LNCaP clone FGC (cell line): ENCODE results near the gene SAYSD1.

Experiments used
- DNase-seq: peaks from one replicate; pipeline ENCODE4 v3.0.0-alpha.2; 2011; ENCODE audit warnings: low read depth
- H3K4me3 ChIP-seq: 2 replicates; pipeline ENCODE4 v1.5.1; 2011; ENCODE audit warnings: mild to moderate bottlenecking, low read depth, low read length, control low read depth
- TF ChIP-seq, protein P1 (sequence below): IDR thresholded peaks from 2 replicates; pipeline ENCODE4 v1.5.1; 2012; ENCODE audit warnings: mild to moderate bottlenecking; ENCODE audit not compliant: control insufficient read depth, insufficient read depth; ENCODE audit errors: extremely low read depth

SAYSD1 gene, protein sequence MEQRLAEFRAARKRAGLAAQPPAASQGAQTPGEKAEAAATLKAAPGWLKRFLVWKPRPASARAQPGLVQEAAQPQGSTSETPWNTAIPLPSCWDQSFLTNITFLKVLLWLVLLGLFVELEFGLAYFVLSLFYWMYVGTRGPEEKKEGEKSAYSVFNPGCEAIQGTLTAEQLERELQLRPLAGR

DNA sequence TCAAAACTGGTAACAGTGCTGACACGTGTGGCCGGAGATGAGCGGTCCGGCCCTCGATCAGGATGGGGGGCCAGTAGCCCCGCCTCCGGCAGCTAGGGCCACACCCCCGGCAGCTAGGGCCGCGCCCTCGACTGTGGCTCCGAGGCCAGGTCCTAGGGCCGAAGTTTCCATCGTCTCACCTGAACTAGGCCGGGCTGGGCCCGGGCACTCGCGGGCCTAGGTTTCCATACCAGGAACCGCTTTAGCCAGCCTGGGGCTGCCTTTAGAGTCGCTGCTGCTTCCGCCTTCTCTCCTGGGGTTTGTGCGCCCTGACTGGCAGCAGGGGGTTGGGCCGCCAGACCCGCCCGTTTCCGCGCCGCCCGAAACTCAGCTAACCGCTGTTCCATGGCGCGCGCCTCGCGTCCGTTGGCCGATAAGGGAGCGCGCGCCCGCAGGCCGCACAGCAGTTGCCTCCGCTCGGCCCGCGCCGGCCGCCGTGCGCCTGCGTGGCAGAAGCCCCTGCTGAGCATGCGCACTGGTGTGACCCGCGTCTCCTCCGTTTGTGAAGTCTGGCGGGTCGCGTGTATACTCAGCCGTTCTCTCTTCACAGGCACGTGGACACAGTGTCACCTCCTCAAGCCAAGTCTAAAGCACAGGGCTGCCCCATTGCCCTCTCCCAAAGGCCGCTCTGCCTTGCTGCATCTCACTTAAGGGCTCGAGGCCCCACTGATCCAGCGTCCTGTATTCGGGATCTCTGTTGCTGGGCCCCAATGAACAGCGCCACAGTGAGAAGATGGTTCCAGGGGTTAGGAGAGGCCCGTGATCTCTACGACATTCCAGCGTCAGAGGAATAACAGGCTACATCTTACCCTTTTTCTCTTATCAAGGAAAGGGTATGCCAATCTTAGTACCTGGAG is at the start of gene SAYSD1:
SAYSD1 (minus strand) TSS at position 483 of the 896 bp plus-strand sequence; CDS start at position 386, 97 bp downstream.
- TF ChIP-seq, protein P1, sequence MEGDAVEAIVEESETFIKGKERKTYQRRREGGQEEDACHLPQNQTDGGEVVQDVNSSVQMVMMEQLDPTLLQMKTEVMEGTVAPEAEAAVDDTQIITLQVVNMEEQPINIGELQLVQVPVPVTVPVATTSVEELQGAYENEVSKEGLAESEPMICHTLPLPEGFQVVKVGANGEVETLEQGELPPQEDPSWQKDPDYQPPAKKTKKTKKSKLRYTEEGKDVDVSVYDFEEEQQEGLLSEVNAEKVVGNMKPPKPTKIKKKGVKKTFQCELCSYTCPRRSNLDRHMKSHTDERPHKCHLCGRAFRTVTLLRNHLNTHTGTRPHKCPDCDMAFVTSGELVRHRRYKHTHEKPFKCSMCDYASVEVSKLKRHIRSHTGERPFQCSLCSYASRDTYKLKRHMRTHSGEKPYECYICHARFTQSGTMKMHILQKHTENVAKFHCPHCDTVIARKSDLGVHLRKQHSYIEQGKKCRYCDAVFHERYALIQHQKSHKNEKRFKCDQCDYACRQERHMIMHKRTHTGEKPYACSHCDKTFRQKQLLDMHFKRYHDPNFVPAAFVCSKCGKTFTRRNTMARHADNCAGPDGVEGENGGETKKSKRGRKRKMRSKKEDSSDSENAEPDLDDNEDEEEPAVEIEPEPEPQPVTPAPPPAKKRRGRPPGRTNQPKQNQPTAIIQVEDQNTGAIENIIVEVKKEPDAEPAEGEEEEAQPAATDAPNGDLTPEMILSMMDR: no peak
- H3K4me3 ChIP-seq: peak within 1 kb of the TSS; percentile 68
- DNase-seq: peak; percentile 77

DNA sequence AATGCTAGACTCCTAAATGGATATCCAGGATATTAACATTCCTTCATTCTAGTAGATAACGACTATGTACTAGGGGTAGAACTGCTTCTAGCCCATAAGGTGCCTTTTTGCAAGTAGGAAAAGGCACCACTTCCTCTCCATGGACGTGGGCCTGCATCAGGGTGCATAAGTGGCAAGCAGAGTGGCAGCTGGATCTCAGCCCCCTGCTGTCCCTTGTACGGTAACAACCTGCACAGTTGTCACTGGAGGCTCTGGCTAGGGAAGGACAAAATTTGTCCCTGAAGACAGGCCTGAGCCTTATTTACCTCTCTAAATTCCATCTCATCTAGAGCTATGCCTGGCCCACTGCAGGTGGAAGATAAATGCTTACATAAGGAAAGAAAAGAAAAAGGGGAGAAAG is 42.5 kb upstream of the SAYSD1 start:
- TF ChIP-seq, protein P1: no peak
- no peak overlapping the region for H3K4me3 ChIP-seq
- DNase-seq: no peak

DNA sequence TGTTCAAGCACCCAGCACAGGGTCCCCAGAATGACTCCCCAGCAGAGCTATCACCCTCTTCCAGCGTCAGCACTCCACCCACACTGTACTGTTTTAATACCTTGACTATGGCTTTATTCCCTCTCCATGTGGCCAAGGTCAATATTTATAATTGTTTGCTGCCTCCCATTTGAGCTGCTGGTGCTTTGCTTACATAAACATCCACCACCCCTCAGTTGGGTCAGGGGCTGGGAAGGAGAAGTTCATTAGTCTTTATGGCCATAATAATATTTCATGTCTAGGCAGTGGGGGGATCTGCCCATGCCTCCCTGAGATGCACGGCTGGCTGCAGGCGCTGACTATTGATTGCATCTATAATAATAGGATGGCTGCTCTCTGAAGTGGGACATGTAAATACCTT is 41.8 kb upstream of the SAYSD1 start:
- TF ChIP-seq, protein P1: no peak
- DNase-seq: peak; percentile 42
- H3K4me3 ChIP-seq: no peak overlapping the region

DNA sequence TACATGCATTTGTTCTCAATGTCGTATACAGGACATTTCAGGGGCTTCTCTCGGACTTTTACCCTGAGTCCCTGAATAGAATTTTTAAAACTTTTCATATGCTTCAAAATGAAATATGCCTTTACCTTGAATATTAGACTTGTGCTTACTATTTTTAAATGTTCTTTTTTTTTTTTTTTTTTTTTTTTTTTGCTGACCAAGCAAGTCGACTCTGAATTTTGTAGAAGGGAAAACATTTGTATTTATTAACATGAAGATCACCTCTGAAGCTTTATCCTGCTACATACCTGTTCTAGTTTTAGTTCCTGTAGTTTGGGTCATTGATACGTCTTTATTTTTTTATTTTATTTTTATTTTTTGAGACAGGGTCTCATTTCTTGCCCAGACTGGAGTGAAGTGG is 39.7 kb upstream of the SAYSD1 start:
- no peak overlapping the region for H3K4me3 ChIP-seq
- no peak for DNase-seq
- TF ChIP-seq, protein P1: no peak

DNA sequence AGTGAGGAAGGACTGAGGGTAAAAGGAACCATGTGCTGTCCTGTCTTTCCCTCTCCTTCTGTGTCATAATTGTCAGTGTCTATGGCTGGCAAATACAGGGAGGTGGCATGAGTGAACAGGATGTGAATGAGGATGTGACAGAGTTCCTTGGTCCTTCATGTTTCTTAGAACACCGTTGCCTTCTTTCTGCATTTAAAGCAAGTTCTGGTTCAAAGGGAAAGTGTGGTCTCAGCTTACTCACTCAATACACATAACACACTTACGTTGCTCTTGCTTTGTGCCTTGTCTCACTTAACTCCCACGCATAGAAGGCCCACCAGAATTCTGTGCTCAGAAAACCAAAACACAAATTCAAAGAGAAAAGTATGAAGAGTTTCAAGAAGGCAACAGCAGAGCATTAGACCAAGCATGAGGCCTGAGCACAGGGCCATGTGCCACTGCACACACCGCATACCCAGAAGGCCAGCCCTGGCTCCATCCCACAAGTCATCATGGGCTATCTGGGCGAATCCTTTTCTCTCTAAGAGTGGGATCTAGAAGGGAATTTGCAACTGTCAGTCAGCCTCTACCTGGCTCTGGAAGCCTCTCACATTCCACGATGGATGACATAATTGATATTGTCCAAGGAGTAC is 38.9 kb upstream of the SAYSD1 start:
- no peak for DNase-seq
- TF ChIP-seq, protein P1: no peak
- no peak overlapping the region for H3K4me3 ChIP-seq

DNA sequence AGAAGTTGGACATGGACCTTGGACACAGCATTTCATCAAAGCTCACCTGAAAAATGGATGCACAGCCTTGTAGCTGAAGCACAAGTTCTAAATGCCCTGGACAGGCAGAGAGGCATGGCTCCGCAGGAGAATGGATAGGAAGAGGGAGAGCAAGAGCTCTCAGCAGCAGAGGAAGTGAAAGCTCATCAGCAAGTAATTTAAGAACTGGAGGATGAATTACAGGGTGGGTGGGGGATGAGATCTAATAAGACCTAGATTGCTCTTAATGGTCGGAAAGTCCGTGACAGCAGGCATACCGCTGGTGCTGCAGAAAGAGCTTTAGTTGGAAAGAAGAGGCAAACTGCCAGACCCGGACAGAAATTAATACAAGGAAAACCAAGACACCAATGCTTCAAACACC is 37.3 kb upstream of the SAYSD1 start:
- DNase-seq: no peak
- TF ChIP-seq, protein P1: no peak
- no peak overlapping the region for H3K4me3 ChIP-seq
